ENCODE measurements around the gene SLC8B1. TPM values are rescaled to one million over a fixed set of nuclear protein-coding genes. Genes with fewer than 3 reads are reported as not detected.

The SLC8B1 gene
- total and polyA plus RNA-seq, 2 donors (not counting 3 experiments of a cell fraction or from before 2014, with no cell fraction given), result 29.9 to 45.4 TPM

- H4K20me1 ChIP-seq (replicated peaks; ENCODE audit: control insufficient read depth, extremely low read depth, insufficient read depth, low read length), result no peaks in the 10 kb centered on the region
- peaks cover 0 to 3% of the 10 kb centered on the region in 2 experiments for H3K36me3 ChIP-seq (ENCODE audit: control insufficient read depth in 2 of 2, extremely low read depth in 1 of 2, insufficient read depth in 2 of 2, low read length in 2 of 2)
- dilution Hi-C loops (cut with MboI; ENCODE audit: extremely low pct_ligation_motif_present, low sequenced_read_pairs) (no loop called here), intact Hi-C loops (cut with micrococcal nuclease) (no loop called here)
- ChIA-PET POLR2A (no interaction called here), CTCF (interaction anchor here (0.6 to 1.0 kb wide), 2 partner anchors 53 kb away, joined by 3 read pairs; no protein-coding TSS in a partner anchor)
- H3K4me3 ChIP-seq (replicated peaks in 1 of 3; ENCODE audit: insufficient read depth in 1 of 3, low read depth in 1 of 3, low read length in 3 of 3), result no peak overlapping the region
- TF ChIP-seq POLR2AphosphoS5 (IDR thresholded peaks at IDR 0.05; ENCODE audit: insufficient read depth, low read depth, low read length), result no peak
- TF ChIP-seq MYC (IDR thresholded peaks at IDR 0.05; ENCODE audit: low read depth, low read length), result no peak
- TF ChIP-seq GATA2 (IDR thresholded peaks at IDR 0.05; ENCODE audit: insufficient read depth, insufficient read length, low read depth, low read length), result no peak
- TF ChIP-seq CTCF (IDR thresholded peaks at IDR 0.05; ENCODE audit: extremely low read depth in 1 of 2, insufficient read depth in 1 of 2, low read depth in 1 of 2, low read length in 2 of 2), result no peak
- TF ChIP-seq JUN (IDR thresholded peaks at IDR 0.05; ENCODE audit: borderline replicate concordance, insufficient read depth, insufficient read length, low read depth), result no peak
- no peak for TF ChIP-seq EZH2 (IDR thresholded peaks at IDR 0.05; ENCODE audit: borderline replicate concordance, low read depth, low read length, severe bottlenecking)
- TF ChIP-seq MAX (IDR thresholded peaks at IDR 0.05; ENCODE audit: insufficient read depth, insufficient read length), result no peak
- no peak for TF ChIP-seq POLR2A (IDR thresholded peaks at IDR 0.05; ENCODE audit: low read depth, low read length)
- no peaks in the 10 kb centered on the region for H3K27me3 ChIP-seq (ENCODE audit: control insufficient read depth in 2 of 2, insufficient read depth in 2 of 2, low read length in 2 of 2)
- no peaks in the 10 kb centered on the region for H3K9me3 ChIP-seq (replicated peaks; ENCODE audit: control insufficient read depth, insufficient read depth, low read length)
- no peak overlapping the region for H3K27ac ChIP-seq (ENCODE audit: insufficient read depth, low read depth, low read length)
- BruUV-seq (replicated peaks), result no TSS peak
- DNase-seq (ENCODE audit: low read depth, low spot score) (no peak), FAIRE-seq (no peak)
- H3K4me1 ChIP-seq (ENCODE audit: control insufficient read depth, extremely low read depth, insufficient read depth, low read length), result peaks cover 21% of the 10 kb centered on the region
- H2AFZ ChIP-seq (ENCODE audit: low read depth, low read length), result no peak overlapping the region
- no peaks in the 10 kb centered on the region for H3K9me1 ChIP-seq (replicated peaks; ENCODE audit: control insufficient read depth, extremely low read depth, insufficient read depth, low read length)
- H3K4me2 ChIP-seq (ENCODE audit: insufficient read depth, low read length), result no peak overlapping the region
- no peak overlapping the region for H3K9ac ChIP-seq (replicated peaks; ENCODE audit: extremely low read depth, insufficient read depth, low read length)
- H3K79me2 ChIP-seq (ENCODE audit: control insufficient read depth, insufficient read depth, low read length), result no peaks in the 10 kb centered on the region
These were observed 84.9 kb downstream of the SLC8B1 start for GRCh38 chr12:113250045-113250444.
